Gastrocnemius medialis (tissue), 4 donors: ENCODE measurements around the gene KAZN. TPM values are rescaled to one million over a fixed set of nuclear protein-coding genes. Genes with fewer than 3 reads are reported as not detected.

Experiments
- ATAC-seq, 2 donors: fragments of 150-250 bp; one replicate each; pipeline ENCODE4 v1.9.1; 2016
- DNase-seq, 2 donors: peaks; one replicate each; pipeline ENCODE4 v3.0.0-alpha.2; 2019
- H3K27ac ChIP-seq, 4 donors: fragments of 200-600 bp; sonication (generic); 1 replicate in 1 of 4; 2 replicates in 3 of 4; pipeline ENCODE4 v1.5.1; 2016 to 2018; ENCODE audit warnings: mild to moderate bottlenecking in 2 of 4, moderate library complexity in 1 of 4
- H3K27me3 ChIP-seq, 3 donors: fragments of 200-600 bp; sonication (generic) in 2 of 3; 1 replicate in 1 of 3; 2 replicates in 2 of 3; pipeline versions ENCODE4 v1.5.1 to v1.6.0; 2016 to 2019; ENCODE audit warnings: mild to moderate bottlenecking in 1 of 3, moderate library complexity in 1 of 3
- H3K36me3 ChIP-seq, 2 donors: fragments of 200-600 bp; sonication (generic) in 1 of 2; one replicate each; pipeline ENCODE4 v1.5.1; 2017 to 2018
- H3K4me1 ChIP-seq, 2 donors: fragments of 200-600 bp; sonication (generic) in 1 of 2; one replicate each; pipeline ENCODE4 v1.5.1; 2016 to 2017; ENCODE audit warnings: mild to moderate bottlenecking in 2 of 2
- H3K4me3 ChIP-seq, 4 donors: fragments of 200-600 bp; sonication (generic) in 3 of 4; 1 replicate in 1 of 4; 2 replicates in 3 of 4; pipeline ENCODE4 v1.5.1; 2016 to 2019; ENCODE audit warnings: mild to moderate bottlenecking in 2 of 4
- H3K9me3 ChIP-seq, 3 donors: fragments of 200-600 bp; sonication (generic) in 2 of 3; 1 replicate in 1 of 3; 2 replicates in 2 of 3; pipeline ENCODE4 v1.5.1; 2016 to 2019
- CTCF ChIP-seq, 5 experiments: fragments of 450-650 bp in 3 of 5; fragments of 200-600 bp in 2 of 5; sonication (generic) in 2 of 5; IDR thresholded peaks in 4 of 5; conservative IDR thresholded peaks in 1 of 5; 1 replicate in 4 of 5; 2 replicates in 1 of 5; pipeline ENCODE4 v1.5.1; 2016 to 2019; ENCODE audit warnings: antibody characterized with exemption in 5 of 5, mild to moderate bottlenecking in 3 of 5, moderate library complexity in 3 of 5
- POLR2A ChIP-seq, 2 donors: fragments of 450-650 bp; IDR thresholded peaks; one replicate each; pipeline ENCODE4 v1.6.1; 2017; ENCODE audit warnings: antibody characterized with exemption in 2 of 2, mild to moderate bottlenecking in 2 of 2, moderate library complexity in 2 of 2
- in situ Hi-C, 4 donors: fragments of 200-750 bp; cut with MboI; loops; one replicate each; pipeline versions ENCODE4 v1.15.0 to v1.8.0; 2017; ENCODE audit warnings: low sequenced_read_pairs in 4 of 4
- intact Hi-C: fragments of 100-400 bp; cut with DNase I; formaldehyde crosslinking; loops from one replicate; pipeline ENCODE4 v1.15.1; 2023; ENCODE audit warnings: low total_unique reads
- total RNA-seq, 4 donors: library from RNA; depleted of rRNA; stranded (reverse); fragments of >200 nt; gene quantifications; one replicate each; pipeline versions ENCODE4 v1.1.0 to v1.2.3, GENCODE V29; 2016

KAZN gene
- total RNA-seq, 4 donors from 2014 or later, result 0.05 to 2.2 (median 1.00) TPM

- Histone ChIP-seq H3K9me3 (no peaks in the 10 kb centered on the region), H3K36me3 (no peaks in the 10 kb centered on the region), H3K4me3 (no peak overlapping the region), H3K27me3 (no peaks in the 10 kb centered on the region), H3K4me1 (no peaks in the 10 kb centered on the region), H3K27ac (no peak overlapping the region)
- no peak for ATAC-seq
- in situ Hi-C loops, result no loop called here
- no peak for DNase-seq
- TF ChIP-seq POLR2A (IDR thresholded peaks at IDR 0.05), result no peak
- intact Hi-C loops, result no loop called here
Measured at GRCh38 chr1:14881775-14882672, 283.5 kb downstream of the KAZN start.

- DNase-seq, result no peak
- in situ Hi-C loops, result no loop called here
Measured at GRCh38 chr1:14884614-14885175, 286.2 kb downstream of the KAZN start.

GRCh38 chr1:14887044-14887566 lies 288.6 kb downstream of the KAZN start:
- Histone ChIP-seq H3K27me3 (no peaks in the 10 kb centered on the region), H3K4me3 (no peak overlapping the region), H3K36me3 (no peaks in the 10 kb centered on the region), H3K4me1 (no peaks in the 10 kb centered on the region), H3K27ac (no peak overlapping the region), H3K9me3 (no peaks in the 10 kb centered on the region)
- in situ Hi-C loops, result no loop called here
- no peak for TF ChIP-seq POLR2A (IDR thresholded peaks at IDR 0.05)
- no peak for TF ChIP-seq CTCF (IDR thresholded peaks at IDR 0.05 in 4 of 5, conservative IDR thresholded peaks at IDR 0.05 in 1 of 5)
- DNase-seq, result no peak
- no peak for ATAC-seq
- intact Hi-C loops, result no loop called here

More at GRCh38 chr1:14884614-14885175, 286.2 kb downstream of the KAZN start:
- Histone ChIP-seq H3K36me3 (no peaks in the 10 kb centered on the region), H3K4me3 (no peak overlapping the region), H3K4me1 (no peaks in the 10 kb centered on the region), H3K27ac (no peak overlapping the region), H3K27me3 (no peaks in the 10 kb centered on the region), H3K9me3 (no peaks in the 10 kb centered on the region)
- no peak for TF ChIP-seq CTCF (IDR thresholded peaks at IDR 0.05 in 4 of 5, conservative IDR thresholded peaks at IDR 0.05 in 1 of 5)
- no peak for TF ChIP-seq POLR2A (IDR thresholded peaks at IDR 0.05)
- ATAC-seq, result no peak
- intact Hi-C loops, result no loop called here

GRCh38 chr1:14887764-14888350 lies 289.4 kb downstream of the KAZN start:
- no peaks in the 10 kb centered on the region for H3K9me3 ChIP-seq
- in situ Hi-C loops (no loop called here), intact Hi-C loops (no loop called here)
- H3K27ac ChIP-seq, result no peak overlapping the region
- no peak for ATAC-seq
- no peak for TF ChIP-seq POLR2A (IDR thresholded peaks at IDR 0.05)
- TF ChIP-seq CTCF (IDR thresholded peaks at IDR 0.05 in 4 of 5, conservative IDR thresholded peaks at IDR 0.05 in 1 of 5), result no peak
- H3K4me1 ChIP-seq, result no peaks in the 10 kb centered on the region
- no peaks in the 10 kb centered on the region for H3K36me3 ChIP-seq
- no peak for DNase-seq
- no peaks in the 10 kb centered on the region for H3K27me3 ChIP-seq
- no peak overlapping the region for H3K4me3 ChIP-seq

GRCh38 chr1:14888374-14888773 lies 289.9 kb downstream of the KAZN start:
- in situ Hi-C loops (no loop called here), intact Hi-C loops (no loop called here)
- H3K9me3 ChIP-seq, result no peaks in the 10 kb centered on the region
- H3K4me3 ChIP-seq, result no peak overlapping the region
- no peaks in the 10 kb centered on the region for H3K36me3 ChIP-seq
- ATAC-seq (no peak), DNase-seq (no peak)
- H3K27ac ChIP-seq, result no peak overlapping the region
- TF ChIP-seq CTCF (IDR thresholded peaks at IDR 0.05 in 4 of 5, conservative IDR thresholded peaks at IDR 0.05 in 1 of 5) (no peak), POLR2A (IDR thresholded peaks at IDR 0.05) (no peak)
- no peaks in the 10 kb centered on the region for H3K4me1 ChIP-seq
- no peaks in the 10 kb centered on the region for H3K27me3 ChIP-seq
